Measurements from ENCODE around the gene AKAP8L. TPM values are rescaled to one million over a fixed set of nuclear protein-coding genes. Genes with fewer than 3 reads are reported as not detected.
A peak's percentile ranks its signal among the peaks of the same experiment; 100 is the strongest.

Gene AKAP8L
- total RNA-seq, 1 experiment from 2014 or later = 231 TPM

DNA sequence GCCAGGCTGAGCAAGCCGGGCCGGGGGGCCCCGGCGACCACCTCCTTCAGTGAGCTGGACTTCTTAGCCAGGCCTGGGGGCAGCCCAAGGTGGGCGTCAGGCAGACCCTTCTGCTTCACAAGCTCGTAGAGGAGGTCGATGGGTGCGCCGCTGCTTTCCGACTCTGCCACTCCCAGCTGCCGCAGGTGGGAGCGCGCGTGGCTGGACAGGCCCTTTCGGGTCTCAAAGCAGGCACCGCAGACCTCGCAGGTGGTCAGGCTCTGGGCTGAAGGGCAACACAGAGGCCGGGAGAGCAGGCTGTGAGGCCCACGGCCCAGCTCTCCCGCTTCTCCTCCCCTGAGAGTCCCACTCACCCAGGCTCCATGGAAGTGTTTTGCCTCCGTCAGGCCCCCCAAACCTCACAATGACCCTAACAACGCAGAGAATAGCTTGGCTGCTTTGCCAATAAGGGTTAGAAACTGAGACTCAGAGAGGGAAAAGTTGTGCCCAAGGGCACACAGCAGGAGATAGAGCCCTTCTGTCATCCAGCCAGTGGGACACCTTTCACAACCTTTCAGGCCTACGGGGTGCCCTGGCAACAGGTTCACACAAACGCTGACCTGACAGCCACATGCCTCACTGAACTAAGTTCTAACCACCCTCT lies 11.2 kb upstream of the AKAP8L start:
- Mint-ChIP-seq H3K36me3 (peaks cover 16% of the 10 kb centered on the region), H3K4me3 (peak overlapping the region; percentile 93; the same call in 1 of the 2 replicates), H3K4me1 (peaks cover 17% of the 10 kb centered on the region), H3K27ac (no peak overlapping the region), H3K27me3 (ENCODE audit: low read depth) (no peaks in the 10 kb centered on the region; the same call in 1 of the 2 replicates), H3K9me3 (no peaks in the 10 kb centered on the region)
- DNase-seq (ENCODE audit: low spot score) (no peak), ATAC-seq (no peak)
- POLR2A ChIA-PET = no interaction called here
- TF ChIP-seq JUN (CRISPR knock-in tag; IDR thresholded peaks at IDR 0.05) (no peak), EMX1 (CRISPR knock-in tag; IDR thresholded peaks at IDR 0.05) (no peak), NFATC4 (CRISPR knock-in tag; IDR thresholded peaks at IDR 0.05) (no peak), ETV6 (CRISPR knock-in tag; IDR thresholded peaks at IDR 0.05) (no peak), FOXJ3 (CRISPR knock-in tag; IDR thresholded peaks at IDR 0.05; ENCODE audit: borderline replicate concordance) (no peak), ZNF423 (CRISPR knock-in tag; IDR thresholded peaks at IDR 0.05) (no peak), SMAD4 (CRISPR knock-in tag; IDR thresholded peaks at IDR 0.05) (no peak), NFE2L1 (CRISPR knock-in tag; IDR thresholded peaks at IDR 0.05) (no peak)
- TF ChIP-seq, protein P1, sequence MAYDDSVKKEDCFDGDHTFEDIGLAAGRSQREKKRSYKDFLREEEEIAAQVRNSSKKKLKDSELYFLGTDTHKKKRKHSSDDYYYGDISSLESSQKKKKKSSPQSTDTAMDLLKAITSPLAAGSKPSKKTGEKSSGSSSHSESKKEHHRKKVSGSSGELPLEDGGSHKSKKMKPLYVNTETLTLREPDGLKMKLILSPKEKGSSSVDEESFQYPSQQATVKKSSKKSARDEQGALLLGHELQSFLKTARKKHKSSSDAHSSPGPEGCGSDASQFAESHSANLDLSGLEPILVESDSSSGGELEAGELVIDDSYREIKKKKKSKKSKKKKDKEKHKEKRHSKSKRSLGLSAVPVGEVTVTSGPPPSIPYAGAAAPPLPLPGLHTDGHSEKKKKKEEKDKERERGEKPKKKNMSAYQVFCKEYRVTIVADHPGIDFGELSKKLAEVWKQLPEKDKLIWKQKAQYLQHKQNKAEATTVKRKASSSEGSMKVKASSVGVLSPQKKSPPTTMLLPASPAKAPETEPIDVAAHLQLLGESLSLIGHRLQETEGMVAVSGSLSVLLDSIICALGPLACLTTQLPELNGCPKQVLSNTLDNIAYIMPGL (CRISPR knock-in tag; IDR thresholded peaks at IDR 0.05) = no peak
- TF ChIP-seq, protein P2, sequence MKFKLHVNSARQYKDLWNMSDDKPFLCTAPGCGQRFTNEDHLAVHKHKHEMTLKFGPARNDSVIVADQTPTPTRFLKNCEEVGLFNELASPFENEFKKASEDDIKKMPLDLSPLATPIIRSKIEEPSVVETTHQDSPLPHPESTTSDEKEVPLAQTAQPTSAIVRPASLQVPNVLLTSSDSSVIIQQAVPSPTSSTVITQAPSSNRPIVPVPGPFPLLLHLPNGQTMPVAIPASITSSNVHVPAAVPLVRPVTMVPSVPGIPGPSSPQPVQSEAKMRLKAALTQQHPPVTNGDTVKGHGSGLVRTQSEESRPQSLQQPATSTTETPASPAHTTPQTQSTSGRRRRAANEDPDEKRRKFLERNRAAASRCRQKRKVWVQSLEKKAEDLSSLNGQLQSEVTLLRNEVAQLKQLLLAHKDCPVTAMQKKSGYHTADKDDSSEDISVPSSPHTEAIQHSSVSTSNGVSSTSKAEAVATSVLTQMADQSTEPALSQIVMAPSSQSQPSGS (CRISPR knock-in tag; IDR thresholded peaks at IDR 0.05; ENCODE audit: borderline replicate concordance, low read depth) = no peak
- TF ChIP-seq, protein P3, sequence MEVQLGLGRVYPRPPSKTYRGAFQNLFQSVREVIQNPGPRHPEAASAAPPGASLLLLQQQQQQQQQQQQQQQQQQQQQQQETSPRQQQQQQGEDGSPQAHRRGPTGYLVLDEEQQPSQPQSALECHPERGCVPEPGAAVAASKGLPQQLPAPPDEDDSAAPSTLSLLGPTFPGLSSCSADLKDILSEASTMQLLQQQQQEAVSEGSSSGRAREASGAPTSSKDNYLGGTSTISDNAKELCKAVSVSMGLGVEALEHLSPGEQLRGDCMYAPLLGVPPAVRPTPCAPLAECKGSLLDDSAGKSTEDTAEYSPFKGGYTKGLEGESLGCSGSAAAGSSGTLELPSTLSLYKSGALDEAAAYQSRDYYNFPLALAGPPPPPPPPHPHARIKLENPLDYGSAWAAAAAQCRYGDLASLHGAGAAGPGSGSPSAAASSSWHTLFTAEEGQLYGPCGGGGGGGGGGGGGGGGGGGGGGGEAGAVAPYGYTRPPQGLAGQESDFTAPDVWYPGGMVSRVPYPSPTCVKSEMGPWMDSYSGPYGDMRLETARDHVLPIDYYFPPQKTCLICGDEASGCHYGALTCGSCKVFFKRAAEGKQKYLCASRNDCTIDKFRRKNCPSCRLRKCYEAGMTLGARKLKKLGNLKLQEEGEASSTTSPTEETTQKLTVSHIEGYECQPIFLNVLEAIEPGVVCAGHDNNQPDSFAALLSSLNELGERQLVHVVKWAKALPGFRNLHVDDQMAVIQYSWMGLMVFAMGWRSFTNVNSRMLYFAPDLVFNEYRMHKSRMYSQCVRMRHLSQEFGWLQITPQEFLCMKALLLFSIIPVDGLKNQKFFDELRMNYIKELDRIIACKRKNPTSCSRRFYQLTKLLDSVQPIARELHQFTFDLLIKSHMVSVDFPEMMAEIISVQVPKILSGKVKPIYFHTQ (CRISPR knock-in tag; IDR thresholded peaks at IDR 0.05) = no peak
- TF ChIP-seq, protein P4, sequence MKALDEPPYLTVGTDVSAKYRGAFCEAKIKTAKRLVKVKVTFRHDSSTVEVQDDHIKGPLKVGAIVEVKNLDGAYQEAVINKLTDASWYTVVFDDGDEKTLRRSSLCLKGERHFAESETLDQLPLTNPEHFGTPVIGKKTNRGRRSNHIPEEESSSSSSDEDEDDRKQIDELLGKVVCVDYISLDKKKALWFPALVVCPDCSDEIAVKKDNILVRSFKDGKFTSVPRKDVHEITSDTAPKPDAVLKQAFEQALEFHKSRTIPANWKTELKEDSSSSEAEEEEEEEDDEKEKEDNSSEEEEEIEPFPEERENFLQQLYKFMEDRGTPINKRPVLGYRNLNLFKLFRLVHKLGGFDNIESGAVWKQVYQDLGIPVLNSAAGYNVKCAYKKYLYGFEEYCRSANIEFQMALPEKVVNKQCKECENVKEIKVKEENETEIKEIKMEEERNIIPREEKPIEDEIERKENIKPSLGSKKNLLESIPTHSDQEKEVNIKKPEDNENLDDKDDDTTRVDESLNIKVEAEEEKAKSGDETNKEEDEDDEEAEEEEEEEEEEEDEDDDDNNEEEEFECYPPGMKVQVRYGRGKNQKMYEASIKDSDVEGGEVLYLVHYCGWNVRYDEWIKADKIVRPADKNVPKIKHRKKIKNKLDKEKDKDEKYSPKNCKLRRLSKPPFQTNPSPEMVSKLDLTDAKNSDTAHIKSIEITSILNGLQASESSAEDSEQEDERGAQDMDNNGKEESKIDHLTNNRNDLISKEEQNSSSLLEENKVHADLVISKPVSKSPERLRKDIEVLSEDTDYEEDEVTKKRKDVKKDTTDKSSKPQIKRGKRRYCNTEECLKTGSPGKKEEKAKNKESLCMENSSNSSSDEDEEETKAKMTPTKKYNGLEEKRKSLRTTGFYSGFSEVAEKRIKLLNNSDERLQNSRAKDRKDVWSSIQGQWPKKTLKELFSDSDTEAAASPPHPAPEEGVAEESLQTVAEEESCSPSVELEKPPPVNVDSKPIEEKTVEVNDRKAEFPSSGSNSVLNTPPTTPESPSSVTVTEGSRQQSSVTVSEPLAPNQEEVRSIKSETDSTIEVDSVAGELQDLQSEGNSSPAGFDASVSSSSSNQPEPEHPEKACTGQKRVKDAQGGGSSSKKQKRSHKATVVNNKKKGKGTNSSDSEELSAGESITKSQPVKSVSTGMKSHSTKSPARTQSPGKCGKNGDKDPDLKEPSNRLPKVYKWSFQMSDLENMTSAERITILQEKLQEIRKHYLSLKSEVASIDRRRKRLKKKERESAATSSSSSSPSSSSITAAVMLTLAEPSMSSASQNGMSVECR (CRISPR knock-in tag; IDR thresholded peaks at IDR 0.05; ENCODE audit: borderline replicate concordance) = no peak
- CTCF ChIA-PET = interaction anchor here (2.6 kb wide), 1 partner anchor 10 kb away, joined by 14 read pairs; the partner anchor contains the start of gene AKAP8L

DNA sequence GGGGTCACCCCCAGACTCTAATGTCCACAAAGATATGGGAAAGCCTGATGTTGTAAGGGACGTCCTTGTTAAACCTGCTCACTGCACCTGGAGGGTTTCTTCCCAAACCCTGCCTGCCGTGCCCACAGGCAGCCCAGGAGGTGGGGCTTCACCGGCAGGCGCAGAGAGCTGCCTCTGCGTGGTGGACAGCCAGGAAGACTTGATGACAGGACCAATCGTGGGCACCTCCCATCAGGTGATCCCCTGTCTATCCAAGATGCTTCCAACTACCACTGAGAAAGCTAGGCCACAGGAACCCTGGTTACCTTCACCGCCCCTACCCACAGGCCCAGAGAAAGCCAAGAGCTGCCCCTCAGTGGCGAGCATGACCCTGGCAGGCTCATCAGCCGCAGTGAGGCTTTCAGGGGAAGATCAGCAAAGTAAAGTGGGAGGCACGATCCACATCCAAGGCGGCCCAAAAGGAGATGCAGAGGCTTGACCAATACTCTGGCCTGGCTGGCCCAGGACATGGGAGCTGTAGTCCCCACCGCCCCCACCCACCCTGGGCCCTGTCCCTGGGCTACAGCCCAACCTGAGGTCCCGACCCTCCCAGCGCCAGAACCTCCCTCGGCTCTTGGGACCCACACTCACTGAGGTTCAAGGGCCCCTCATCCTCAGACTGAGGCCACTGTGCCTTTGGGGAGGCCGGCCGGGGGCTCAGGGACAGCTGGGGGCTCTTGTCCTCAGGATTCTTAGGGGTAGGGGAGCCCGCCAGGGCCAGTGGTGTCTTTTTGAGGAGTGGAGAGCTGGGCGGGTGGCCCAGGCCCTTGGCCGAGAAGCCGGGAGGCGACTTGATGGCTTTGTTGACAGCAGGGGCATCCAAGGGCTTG lies 10.4 kb upstream of the AKAP8L start:
- ChIA-PET CTCF (interaction anchor here (2.6 kb wide), 1 partner anchor 10 kb away, joined by 14 read pairs; the partner anchor contains the start of gene AKAP8L), POLR2A (interaction anchor here (0.5 kb wide), 1 partner anchor 819 kb away, joined by 4 read pairs; no protein-coding TSS in a partner anchor)
- Mint-ChIP-seq H3K4me1 (peaks cover 17% of the 10 kb centered on the region), H3K27me3 (ENCODE audit: low read depth) (no peaks in the 10 kb centered on the region), H3K9me3 (no peaks in the 10 kb centered on the region), H3K36me3 (peaks cover 16% of the 10 kb centered on the region), H3K4me3 (no peak overlapping the region), H3K27ac (no peak overlapping the region)
- DNase-seq (ENCODE audit: low spot score) (no peak), ATAC-seq (no peak)
- TF ChIP-seq, protein P5, sequence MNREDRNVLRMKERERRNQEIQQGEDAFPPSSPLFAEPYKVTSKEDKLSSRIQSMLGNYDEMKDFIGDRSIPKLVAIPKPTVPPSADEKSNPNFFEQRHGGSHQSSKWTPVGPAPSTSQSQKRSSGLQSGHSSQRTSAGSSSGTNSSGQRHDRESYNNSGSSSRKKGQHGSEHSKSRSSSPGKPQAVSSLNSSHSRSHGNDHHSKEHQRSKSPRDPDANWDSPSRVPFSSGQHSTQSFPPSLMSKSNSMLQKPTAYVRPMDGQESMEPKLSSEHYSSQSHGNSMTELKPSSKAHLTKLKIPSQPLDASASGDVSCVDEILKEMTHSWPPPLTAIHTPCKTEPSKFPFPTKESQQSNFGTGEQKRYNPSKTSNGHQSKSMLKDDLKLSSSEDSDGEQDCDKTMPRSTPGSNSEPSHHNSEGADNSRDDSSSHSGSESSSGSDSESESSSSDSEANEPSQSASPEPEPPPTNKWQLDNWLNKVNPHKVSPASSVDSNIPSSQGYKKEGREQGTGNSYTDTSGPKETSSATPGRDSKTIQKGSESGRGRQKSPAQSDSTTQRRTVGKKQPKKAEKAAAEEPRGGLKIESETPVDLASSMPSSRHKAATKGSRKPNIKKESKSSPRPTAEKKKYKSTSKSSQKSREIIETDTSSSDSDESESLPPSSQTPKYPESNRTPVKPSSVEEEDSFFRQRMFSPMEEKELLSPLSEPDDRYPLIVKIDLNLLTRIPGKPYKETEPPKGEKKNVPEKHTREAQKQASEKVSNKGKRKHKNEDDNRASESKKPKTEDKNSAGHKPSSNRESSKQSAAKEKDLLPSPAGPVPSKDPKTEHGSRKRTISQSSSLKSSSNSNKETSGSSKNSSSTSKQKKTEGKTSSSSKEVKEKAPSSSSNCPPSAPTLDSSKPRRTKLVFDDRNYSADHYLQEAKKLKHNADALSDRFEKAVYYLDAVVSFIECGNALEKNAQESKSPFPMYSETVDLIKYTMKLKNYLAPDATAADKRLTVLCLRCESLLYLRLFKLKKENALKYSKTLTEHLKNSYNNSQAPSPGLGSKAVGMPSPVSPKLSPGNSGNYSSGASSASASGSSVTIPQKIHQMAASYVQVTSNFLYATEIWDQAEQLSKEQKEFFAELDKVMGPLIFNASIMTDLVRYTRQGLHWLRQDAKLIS (CRISPR knock-in tag; IDR thresholded peaks at IDR 0.05; ENCODE audit: borderline replicate concordance) = no peak
- TF ChIP-seq IRF2 (CRISPR knock-in tag; IDR thresholded peaks at IDR 0.05; ENCODE audit: borderline replicate concordance, low read depth) = no peak
